Amniotic stem cell (primary cell): ENCODE results near the gene GTF2F2.
"Not testable (repeated sequence)": the region's sequence is repeated elsewhere in the genome, so short reads cannot be mapped to it uniquely, and the experiment has no call there.

ENCODE experiments used
- DNase-seq: peaks from one replicate; lab custom pipeline; 2025; lab: John Stamatoyannopoulos, UW

GTF2F2 gene

DNA sequence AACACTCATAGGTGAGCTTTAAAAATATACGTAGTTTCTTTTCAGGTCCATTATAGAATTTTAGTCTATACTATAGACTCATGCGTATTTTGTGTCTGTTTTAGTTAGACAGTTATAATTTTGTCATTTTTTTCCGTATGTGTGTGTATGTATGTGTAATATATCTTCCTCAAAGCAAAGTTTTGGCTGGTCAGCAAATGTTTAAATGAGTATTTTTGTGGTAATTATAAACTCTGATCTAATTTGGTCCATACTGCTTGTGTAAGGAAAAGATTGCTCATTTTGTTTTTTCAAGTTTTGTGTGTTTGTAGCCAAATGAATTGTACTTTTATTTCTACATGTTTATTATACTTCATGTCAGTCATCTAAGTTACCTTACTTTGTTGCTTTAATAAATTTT, 60.0 kb downstream of the GTF2F2 start:
- DNase-seq = no peak

DNA sequence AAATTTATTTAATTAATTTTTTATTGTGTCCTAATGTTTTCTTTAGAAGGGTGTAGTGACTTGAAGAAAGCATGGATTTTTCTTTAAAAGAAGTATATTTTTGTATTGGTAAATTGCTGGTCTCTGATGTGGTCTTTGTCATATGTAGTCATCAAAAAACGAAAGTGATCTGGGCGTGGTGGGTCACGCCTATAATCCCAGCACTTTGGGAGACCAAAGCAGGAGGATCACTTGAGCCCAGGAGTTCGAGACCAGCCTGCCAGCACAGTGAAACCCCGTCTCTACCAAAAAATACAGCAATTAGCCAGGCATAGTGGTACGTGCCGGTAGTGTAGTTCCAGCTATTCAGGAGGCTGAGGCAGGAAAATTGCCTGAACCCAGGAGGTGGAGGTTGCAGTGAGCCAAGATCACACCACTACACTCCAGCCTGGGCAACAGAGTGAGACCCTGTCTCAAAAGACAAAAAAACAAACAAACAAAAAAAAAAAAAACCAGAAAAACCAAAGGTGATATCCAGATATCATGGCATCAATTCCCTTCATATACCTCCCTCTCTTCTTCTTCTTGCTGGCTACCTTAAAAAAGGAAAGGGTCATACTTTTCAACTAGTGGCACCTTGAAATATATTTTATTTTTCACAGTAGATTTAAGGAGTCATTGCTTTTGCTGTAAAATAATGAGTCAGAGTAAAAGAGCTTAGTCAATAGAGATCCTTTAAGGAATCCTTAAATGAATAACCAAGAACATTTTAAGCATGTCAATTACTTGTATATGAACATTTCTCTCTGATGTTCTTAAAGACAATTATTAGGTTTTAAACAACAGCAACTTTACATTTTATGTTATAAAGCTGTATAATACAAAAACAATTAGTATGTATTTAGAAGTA, 60.6 kb downstream of the GTF2F2 start:
- DNase-seq = no peak

DNA sequence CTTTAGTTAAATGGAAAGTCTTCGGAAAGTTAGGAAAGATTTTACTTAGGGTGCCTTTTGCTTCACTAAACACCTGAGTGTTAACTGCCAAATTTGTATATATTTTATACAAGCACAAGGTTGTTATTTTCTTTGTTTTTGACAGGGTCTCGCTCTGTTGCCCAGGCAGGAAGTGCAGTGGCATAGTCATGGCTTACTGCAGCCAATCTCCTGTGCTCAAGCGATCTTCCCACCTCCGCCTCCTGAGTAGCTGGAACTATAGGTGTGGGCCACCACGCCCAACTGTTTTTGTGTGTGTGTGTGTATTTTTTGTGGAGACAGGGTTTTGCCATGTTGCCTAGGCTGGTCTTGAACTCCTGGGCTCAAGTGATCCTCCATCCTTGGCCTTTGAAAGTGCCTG, 64.4 kb downstream of the GTF2F2 start:
- DNase-seq = no peak

DNA sequence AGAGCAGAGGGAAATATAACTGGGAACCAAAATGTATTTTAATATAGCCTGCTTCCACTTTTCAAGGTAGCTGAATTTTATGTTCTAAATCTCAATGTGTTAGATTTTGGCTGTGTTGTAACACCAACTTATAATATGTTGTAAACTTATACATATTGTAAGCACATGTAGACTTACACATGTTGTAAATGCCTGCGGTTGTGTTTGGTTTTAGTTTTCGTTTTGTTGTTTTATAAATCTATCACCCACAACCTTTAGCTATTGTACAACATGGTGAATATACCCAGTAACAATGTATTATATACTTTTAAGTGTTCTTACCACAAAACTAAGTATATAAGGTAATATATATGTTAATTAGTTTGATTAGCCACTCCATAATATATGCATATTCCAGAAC, 65.0 kb downstream of the GTF2F2 start:
- DNase-seq = no peak

DNA sequence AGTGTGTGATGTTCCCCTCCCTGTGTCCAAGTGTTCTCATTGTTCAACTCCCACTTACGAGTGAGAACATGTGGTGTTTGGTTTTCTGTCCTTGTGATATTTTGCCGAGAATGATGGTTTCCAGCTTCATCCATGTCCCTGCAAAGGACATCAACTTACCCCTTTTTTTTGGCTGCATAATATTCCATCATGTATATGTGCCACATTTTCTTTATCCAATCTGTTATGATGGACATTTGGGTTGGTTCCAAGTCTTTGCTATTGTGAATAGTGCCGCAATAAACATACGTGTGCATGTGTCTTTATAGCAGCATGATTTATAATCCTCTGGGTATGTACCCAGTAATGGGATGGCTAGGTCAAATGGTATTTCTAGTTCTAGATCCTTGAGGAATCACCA, 68.8 kb downstream of the GTF2F2 start:
- not testable (repeated sequence) for DNase-seq

DNA sequence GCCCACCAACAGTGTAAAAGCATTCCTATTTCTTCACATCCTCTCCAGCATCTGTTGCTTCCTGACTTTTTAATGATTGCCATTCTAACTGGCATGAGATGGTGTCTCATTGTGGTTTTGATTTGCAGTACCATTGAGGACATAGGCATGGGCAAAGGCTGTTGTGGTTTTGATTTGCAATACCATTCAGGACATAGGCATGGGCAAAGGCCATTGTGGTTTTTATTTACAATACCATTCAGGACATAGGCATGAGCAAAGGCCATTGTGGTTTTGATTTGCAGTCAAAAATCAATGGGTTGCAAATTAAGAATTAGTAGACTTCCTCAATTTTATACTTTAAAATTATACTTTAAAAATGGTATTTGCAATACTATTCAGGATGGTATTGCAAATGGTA, 69.2 kb downstream of the GTF2F2 start:
- not testable (repeated sequence) for DNase-seq

DNA sequence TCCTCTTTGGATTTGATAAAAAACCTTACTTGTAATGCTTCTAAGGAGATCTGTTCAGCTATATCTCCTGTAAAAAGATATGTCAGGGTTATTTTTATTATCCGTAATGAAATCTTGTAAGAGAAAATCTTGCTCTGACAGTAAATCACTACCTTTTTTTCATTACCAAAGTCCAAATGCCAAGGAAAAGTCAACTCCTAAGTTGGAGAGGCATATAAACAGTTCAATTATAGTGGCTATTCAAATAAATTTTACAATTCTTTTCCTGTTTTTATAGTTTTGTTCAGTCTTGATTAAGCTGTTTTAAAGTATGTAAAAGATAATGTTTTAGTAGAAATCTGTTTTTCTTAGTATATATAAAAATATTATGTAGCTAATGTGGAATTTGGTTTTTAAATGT, 71.6 kb downstream of the GTF2F2 start:
- DNase-seq = no peak

DNA sequence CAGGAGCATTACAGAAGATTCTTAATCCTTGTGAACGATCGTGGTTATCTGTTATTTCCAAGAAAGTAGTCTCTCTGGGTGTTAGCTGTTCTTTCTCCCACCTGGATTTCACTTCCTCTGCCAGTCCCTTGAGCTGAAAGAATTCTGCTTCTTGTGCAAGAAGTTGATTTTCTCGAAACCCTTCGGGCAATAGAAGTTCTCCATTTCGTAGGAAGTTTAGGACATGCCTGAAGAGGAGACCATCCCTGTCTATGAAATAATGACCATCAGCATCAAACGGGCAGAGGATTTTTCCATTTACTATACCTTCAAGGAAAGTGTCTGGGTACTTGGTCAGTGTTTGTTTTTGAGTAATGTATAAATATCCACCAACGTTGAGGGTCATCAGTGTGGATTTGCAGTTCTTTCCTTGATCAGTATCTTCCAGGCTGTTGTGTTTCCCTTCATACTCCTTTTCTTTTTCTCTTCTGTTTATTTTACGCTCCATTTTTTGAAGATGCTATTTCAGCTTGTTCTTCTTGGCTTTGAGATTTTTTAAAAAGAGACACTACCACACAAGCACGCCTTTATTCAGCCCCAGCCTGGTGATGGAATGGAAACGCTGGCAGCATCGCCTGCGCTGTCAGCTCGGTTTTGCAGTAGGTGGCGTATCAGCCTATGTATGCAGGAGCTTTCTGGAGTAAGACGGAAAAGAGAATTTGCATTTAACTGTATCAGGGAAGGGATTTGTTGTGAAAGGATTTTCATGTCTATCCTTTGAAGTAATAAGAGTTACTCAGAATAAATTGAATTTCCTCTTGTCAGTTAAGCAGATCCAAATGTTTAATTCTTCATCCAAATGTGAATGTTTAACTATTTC, 74.0 kb downstream of the GTF2F2 start:
- no peak for DNase-seq

DNA sequence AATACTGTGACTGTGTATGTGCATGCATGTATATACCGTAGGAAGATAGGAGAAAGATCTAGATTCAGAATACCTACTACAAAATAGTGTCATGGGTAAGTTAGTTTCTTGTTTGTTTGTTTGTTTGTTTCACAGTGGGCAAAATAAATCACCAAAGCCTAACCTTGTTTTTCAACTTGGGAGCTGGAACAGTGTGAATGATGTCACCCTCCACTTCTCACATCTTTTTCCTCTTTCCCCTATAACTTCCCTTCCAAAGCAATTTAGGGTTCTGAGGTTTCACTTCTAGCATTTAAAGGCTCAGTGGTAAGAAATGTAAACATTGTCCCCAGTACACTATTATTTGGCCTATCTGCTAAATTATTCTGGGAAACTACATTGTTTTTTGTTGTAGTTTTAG, 75.1 kb downstream of the GTF2F2 start:
- DNase-seq = no peak

DNA sequence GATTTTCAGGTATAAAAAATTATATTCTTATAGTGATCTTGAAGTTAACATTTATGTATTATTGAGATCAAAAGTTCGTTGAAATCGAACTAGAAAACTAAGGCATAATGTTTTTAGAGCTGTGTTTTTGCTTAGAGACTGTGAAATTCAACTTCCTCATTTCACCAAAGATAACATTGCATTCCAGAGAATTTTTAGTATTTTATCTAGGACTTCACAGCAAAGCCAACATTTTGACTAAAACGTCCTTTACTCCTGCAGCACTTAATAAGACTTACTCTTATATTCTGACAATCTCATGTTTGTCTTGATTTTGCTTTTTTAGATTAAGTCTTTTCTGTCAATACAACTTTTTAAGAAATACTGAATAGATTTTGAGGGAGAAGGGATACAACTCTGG, 75.8 kb downstream of the GTF2F2 start:
- no peak for DNase-seq

DNA sequence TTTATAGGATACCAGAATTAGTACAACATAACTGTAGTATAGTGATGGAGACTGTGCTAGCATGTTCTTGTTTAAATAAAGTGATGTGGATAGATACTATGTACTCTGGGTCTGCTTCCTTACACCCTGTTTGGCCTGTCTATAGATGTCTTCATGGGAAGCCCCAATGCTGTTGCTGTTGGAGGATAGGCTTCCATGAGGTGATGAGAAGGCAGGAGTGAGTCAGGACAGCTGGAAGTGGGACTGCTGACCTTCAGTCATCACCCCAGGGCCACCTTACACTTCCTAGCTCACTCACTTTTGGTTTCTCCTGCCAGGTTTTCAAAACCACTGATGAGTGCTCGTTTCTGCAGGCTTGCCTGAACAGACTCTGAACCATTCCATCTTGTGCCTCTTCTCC, 76.3 kb downstream of the GTF2F2 start:
- DNase-seq = no peak

DNA sequence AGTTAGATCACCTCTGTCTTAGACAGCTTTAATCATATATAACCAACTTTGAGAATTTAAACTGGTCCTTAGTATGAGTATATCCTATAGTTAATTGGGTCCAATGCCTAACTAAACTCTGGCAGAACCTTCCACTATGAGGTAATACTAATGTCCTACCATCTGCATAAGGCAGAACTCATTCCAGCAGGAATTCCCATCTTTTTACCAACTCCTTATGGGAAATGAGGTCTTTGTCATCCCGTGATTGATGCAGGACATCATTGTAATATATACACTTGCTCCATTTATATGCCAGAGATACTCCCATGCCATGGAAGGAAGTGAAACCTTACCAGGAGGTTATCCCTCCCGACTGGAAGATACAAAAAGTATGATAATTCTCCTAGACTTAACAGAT, 77.7 kb downstream of the GTF2F2 start:
- no peak for DNase-seq

DNA sequence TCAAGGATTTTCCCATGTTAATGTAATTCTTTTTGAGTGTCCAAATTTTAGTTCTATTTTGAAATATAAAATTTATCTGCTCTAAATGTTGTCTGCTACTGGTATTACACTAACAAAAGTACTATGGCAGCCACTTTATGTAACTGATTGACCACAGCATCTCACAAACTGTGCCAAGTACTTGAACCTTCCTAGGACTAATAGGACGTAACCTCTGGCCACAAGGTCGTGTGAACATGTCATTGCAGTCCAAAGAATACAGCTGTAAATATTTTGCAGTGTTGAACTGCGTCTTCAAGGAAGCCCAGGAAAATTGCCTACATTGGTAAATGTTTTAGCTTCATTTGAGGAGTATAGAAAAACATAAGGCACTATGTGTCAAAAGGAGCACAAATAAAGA, 78.6 kb downstream of the GTF2F2 start:
- no peak for DNase-seq

DNA sequence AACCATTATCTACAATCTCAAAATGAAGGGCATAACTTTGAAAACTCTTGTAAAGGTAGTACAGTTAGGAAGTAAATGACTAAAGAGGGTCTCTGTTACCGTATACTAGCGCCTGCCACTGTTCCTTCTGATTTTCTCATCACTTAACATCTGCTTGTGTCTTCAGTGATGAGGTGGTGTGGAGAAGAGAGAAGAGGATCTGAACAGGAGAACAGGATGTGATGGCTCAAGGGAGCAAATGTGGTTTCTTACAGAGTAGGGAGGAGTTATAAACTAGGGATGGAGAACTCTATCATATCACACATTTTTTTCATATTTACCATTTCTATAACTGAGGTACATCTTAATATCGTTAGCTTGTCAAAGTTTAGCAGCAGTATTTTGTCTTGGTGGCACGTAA, 79.4 kb downstream of the GTF2F2 start:
- DNase-seq = no peak

DNA sequence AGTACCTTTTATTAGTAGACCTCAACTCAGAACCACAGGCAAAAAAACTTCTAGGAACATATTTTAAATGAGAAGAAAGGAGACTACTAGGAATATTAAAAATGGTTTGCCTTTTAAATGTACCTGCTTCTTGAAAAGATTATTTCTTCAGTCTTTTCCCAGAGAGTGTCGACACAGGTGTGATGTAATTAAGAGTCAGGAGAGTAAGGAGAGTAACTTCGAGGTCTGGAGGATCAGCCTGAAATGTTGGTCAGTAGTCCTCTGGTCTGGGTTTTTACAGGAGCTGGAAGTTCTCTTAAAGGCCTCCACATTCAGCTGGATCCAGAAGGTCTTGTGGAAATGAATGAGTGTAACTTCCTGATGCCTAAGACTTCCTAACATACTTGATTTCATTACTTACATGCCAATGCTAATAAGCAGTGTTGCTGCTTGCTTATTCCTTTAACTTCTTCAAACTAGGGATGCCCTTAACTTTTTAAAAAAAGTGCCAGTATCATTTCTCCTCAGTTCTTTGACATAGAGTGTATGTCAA, 80.5 kb downstream of the GTF2F2 start, which contains the start of gene KCTD4:
TSS of gene KCTD4 (minus strand) at position 345 of the 532 bp plus-strand sequence. CDS start 6,478 bp downstream, outside the sequence.
- DNase-seq = no peak

DNA sequence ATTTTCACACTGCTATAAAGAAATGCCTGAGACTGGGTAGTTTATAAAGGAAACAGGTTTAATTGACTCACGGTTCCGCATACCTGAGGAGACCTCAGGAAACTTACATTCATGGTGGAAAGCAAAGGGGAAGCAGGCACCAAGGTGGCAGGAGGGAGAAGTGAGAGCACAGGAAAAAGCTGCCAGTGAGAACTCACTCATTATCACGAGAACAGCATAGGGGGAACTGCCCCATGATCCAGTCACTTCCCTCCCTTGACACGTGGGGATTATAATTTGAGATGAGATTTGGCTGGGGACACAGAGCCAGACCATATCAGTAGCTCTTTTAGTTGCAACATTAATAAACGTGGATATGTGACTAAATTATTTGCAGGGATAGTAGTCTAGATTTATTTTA, 84.8 kb downstream of the GTF2F2 start:
- DNase-seq = no peak

DNA sequence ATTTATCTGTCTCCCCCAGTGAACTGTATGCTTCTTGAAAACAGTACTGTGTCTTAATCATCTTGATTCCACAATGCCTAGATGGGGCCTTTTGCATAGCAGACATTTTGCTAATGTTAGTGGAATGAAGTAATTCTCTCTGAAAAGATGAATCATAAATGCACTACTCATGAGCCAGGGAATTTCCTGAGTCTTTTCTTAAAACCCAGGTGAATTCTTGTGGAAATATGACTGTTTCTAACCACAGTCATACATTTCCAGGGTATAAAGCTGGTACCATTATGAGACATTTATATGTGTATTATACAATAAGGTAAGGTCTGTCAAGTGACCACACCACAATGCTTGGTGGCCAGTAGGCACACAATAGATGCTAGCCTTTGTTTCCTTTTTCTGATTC, 86.0 kb downstream of the GTF2F2 start:
- DNase-seq = peak; percentile 72

DNA sequence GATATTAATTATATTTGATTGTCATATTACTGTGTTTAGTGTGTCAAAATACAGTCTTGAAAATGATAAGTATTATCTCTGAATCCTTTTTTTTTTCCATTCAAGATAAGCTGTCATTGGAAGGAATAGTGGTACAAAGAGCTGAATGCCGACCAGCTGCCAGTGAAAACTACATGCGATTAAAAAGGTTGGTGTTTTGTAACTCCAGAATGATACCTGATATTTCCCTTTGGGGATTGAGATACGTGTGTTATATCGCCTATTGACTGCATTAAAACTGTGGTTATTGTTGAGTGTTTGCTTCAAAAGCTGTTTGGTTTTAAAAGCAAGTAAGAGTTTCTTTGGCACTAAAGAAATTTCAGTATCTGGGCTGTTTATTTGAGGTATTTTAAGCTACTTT, 87.0 kb downstream of the GTF2F2 start:
- DNase-seq = no peak

DNA sequence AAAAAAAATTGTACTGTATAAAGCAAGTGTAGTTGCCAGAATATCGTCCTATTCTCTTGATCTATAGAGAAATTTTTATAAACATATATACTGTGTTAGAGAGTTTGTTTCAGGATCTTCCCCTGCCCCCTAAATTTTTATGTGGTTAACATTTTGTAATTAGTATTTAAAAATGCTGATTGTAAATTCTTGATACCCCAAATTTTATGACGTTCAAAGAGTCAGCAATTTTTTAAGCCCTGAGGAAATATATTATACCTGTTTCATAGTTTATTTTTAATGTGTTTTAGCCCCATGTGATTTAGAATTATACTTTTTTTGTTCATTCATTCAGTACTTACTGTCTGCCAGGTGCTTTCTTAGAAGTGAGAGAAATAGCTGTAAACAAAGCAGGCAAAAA, 87.8 kb downstream of the GTF2F2 start:
- no peak for DNase-seq

DNA sequence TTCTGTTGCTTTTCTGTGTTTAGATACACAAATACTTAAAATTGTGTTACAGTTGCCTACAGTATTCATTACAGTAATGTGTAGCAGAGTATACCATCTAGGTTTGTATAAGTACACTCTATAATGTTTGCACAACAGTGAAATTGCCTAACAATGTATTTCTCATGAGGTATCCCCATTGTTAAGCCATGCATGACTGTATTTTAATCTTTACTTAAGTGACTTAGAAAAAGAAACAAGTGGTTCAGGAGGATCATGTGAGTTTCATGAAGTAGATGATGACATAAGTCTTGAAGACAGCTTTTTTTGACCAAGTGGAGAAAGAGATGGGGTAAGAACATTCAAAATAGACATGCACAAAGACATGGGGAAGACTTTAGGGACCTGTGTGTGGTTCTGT, 88.9 kb downstream of the GTF2F2 start:
- DNase-seq = no peak

DNA sequence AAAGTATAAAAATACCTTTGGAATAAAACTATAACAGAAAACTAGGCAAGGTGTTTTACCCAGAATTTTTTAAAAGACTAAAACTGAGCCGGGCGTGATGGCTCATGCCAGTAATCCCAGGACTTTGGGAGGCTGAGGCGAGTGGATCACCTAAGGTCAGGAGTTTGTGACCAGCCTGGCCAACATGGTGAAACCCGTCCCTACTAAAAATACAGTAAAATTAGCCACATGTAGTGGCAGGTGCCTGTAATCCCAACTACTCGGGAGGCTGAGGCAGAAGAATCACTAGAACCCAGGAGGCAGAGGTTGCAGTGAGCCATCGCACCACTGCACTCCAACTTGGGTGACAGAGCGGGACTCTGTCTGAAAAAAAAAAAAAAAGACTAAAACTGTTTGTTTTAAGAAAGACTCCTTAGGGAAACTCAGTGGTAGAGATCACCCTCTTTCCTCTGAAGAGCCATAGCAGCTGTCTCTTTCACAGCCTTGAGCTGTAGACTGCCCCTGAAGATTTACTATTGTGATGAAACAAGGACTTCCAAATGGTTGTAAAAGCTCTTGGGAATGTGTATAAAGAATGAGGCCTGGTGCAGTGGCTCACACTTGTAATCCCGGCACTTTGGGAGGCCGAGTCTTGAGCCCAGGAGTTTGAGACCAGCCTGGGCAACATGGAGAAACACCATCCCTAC, 95.2 kb downstream of the GTF2F2 start:
- DNase-seq = no peak

DNA sequence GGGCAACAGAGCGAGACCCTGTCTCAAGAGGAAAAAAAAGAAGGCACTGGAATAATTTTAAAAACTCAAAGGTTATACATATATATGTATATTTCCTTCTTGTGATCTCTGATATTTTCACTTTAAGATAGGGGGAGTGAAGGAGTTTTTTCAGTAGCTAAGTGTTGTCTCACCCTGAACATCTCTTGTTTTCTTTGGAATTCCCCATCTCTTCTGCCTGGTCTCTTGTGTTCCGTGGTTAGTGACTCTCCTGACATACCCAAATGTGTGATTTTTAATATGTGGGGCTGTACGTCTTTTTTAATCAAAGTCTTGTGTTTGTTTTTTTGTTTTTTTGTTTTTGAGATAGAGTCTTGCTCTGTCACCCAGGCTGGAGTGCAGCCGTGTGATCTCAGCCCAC, 95.9 kb downstream of the GTF2F2 start:
- DNase-seq = no peak
